GM19324 (cell line): ENCODE data around the gene SLC10A6.

Experiments used
- ATAC-seq: cut with Tn5 transposase; IDR thresholded peaks from one replicate; pipeline ENCODE4 v1.9.1; 2021; ENCODE audit warnings: mild to moderate bottlenecking, moderate library complexity; ENCODE audit not compliant: unreplicated experiment, low FRiP score

SLC10A6 gene

GRCh38 chr4:86809809-86810208 is 39.4 kb downstream of the SLC10A6 start:
- no peak for ATAC-seq

- ATAC-seq, result no peak
Measured at GRCh38 chr4:86791126-86791525, 58.1 kb downstream of the SLC10A6 start.

GRCh38 chr4:86788826-86789225 is 60.4 kb downstream of the SLC10A6 start:
- ATAC-seq, result no peak

- ATAC-seq, result no peak
Measured at GRCh38 chr4:86778175-86778574, 71.0 kb downstream of the SLC10A6 start.

- no peak for ATAC-seq
Measured at GRCh38 chr4:86775061-86775460, 74.1 kb downstream of the SLC10A6 start.
